PC-9 (cell line): ENCODE results near the gene GRIP2.

Experiments
- EZH2 ChIP-seq: fragments of 200-600 bp; sonication (generic); IDR thresholded peaks from 2 replicates; pipeline ENCODE4 v1.8.0; 2017; ENCODE audit warnings: antibody characterized with exemption, low read depth
- TF ChIP-seq, protein P1 (sequence below): fragments of 200-600 bp; sonication (generic); conservative IDR thresholded peaks from 2 replicates; pipeline ENCODE4 v1.6.1; 2017; ENCODE audit warnings: mixed run types, antibody characterized with exemption, mild to moderate bottlenecking, moderate library complexity

GRCh38 chr3:14537590-14538450, 2.3 kb downstream of the GRIP2 start:
- TF ChIP-seq, protein P1, sequence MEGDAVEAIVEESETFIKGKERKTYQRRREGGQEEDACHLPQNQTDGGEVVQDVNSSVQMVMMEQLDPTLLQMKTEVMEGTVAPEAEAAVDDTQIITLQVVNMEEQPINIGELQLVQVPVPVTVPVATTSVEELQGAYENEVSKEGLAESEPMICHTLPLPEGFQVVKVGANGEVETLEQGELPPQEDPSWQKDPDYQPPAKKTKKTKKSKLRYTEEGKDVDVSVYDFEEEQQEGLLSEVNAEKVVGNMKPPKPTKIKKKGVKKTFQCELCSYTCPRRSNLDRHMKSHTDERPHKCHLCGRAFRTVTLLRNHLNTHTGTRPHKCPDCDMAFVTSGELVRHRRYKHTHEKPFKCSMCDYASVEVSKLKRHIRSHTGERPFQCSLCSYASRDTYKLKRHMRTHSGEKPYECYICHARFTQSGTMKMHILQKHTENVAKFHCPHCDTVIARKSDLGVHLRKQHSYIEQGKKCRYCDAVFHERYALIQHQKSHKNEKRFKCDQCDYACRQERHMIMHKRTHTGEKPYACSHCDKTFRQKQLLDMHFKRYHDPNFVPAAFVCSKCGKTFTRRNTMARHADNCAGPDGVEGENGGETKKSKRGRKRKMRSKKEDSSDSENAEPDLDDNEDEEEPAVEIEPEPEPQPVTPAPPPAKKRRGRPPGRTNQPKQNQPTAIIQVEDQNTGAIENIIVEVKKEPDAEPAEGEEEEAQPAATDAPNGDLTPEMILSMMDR = no peak
- TF ChIP-seq EZH2 = no peak
